ENCODE data around the gene PC.

The PC gene

DNA sequence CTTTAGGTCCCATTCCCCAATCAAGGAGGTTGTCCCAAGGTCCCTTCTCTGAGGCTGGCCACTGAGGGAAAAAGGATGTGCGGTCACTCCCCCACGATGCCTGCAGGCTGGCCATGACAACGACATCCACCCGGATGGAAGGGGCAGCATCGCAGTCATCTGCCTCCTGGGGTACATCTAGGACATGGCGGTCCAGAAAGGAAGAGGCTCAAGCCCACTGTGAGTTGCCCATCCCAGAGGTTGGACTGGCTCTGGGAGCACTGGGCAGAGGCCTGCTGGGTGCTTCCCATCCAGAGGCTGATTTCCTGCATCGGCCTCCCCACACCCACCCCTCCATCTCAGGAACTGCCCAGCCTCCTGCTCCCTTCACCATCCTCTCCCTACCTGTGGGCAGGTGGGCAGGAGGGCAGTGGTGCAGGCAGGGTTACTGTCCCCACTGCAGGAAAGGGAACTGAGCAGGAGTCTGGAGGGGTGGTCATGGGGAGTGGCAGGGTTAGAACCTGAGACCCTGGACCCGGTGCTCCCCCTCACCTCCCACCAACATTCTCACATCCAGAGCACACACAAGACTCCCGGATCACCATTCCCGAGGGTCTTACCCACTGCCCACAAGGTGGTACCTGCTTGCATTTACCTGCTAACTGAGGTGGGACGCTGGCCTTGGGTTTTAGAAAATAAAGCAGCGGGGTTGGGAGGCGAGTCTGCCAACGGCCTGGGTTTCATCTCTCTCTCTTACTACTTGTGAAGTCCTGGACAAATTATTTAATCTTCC lies 110.5 kb downstream of the PC start:
- no peak for TF ChIP-seq ZNF8 (CRISPR knock-in tag; IDR thresholded peaks at IDR 0.05)
- TF ChIP-seq PPARA (CRISPR knock-in tag; IDR thresholded peaks at IDR 0.05; ENCODE audit: borderline replicate concordance), result no peak
- TF ChIP-seq SNAI2 (CRISPR knock-in tag; IDR thresholded peaks at IDR 0.05), result no peak
- TF ChIP-seq ISL1 (CRISPR knock-in tag; IDR thresholded peaks at IDR 0.05), result no peak
- TF ChIP-seq, protein P1, sequence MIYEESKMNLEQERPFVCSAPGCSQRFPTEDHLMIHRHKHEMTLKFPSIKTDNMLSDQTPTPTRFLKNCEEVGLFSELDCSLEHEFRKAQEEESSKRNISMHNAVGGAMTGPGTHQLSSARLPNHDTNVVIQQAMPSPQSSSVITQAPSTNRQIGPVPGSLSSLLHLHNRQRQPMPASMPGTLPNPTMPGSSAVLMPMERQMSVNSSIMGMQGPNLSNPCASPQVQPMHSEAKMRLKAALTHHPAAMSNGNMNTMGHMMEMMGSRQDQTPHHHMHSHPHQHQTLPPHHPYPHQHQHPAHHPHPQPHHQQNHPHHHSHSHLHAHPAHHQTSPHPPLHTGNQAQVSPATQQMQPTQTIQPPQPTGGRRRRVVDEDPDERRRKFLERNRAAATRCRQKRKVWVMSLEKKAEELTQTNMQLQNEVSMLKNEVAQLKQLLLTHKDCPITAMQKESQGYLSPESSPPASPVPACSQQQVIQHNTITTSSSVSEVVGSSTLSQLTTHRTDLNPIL (CRISPR knock-in tag; IDR thresholded peaks at IDR 0.05; ENCODE audit: low read depth), result no peak
- TF ChIP-seq, protein P2, sequence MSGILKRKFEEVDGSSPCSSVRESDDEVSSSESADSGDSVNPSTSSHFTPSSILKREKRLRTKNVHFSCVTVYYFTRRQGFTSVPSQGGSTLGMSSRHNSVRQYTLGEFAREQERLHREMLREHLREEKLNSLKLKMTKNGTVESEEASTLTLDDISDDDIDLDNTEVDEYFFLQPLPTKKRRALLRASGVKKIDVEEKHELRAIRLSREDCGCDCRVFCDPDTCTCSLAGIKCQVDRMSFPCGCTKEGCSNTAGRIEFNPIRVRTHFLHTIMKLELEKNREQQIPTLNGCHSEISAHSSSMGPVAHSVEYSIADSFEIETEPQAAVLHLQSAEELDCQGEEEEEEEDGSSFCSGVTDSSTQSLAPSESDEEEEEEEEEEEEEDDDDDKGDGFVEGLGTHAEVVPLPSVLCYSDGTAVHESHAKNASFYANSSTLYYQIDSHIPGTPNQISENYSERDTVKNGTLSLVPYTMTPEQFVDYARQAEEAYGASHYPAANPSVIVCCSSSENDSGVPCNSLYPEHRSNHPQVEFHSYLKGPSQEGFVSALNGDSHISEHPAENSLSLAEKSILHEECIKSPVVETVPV (CRISPR knock-in tag; IDR thresholded peaks at IDR 0.05), result no peak
- TF ChIP-seq ZFP3 (CRISPR knock-in tag; IDR thresholded peaks at IDR 0.05), result no peak
- ATAC-seq, result no peak

DNA sequence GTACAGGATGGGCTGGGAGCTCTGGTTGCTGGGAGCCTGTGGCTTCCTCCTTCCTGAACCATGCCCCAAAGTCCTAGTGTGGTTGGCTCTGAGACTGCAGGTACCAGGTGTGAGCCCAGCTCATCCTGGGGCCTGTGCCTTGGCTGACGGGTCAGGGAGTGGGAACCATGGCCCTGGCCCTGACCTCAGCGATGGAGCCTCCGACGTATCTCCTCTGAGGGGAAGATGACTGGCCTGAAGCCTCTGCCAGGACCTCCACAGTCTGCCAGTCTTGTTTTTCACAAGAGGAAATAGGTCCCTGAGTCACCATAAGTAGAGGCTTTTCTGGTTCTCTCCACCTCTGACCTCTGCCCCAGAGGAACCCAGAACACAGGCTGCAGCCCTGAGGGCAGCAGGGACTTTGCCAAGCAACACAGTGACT lies 111.5 kb downstream of the PC start:
- TF ChIP-seq CSDC2 (CRISPR knock-in tag; IDR thresholded peaks at IDR 0.05) (no peak), ZNF565 (CRISPR knock-in tag; conservative IDR thresholded peaks at IDR 0.05; ENCODE audit: low read depth) (no peak), BACH2 (CRISPR knock-in tag; IDR thresholded peaks at IDR 0.05; ENCODE audit: borderline replicate concordance) (no peak), ZNF70 (CRISPR knock-in tag; IDR thresholded peaks at IDR 0.05) (no peak), ESRRG (CRISPR knock-in tag; IDR thresholded peaks at IDR 0.05) (no peak), ZC3H10 (CRISPR knock-in tag; IDR thresholded peaks at IDR 0.05) (no peak), PPARA (CRISPR knock-in tag; IDR thresholded peaks at IDR 0.05; ENCODE audit: borderline replicate concordance) (no peak), ZFP3 (CRISPR knock-in tag; IDR thresholded peaks at IDR 0.05) (no peak), ISL1 (CRISPR knock-in tag; IDR thresholded peaks at IDR 0.05) (no peak)
- TF ChIP-seq, protein P3, sequence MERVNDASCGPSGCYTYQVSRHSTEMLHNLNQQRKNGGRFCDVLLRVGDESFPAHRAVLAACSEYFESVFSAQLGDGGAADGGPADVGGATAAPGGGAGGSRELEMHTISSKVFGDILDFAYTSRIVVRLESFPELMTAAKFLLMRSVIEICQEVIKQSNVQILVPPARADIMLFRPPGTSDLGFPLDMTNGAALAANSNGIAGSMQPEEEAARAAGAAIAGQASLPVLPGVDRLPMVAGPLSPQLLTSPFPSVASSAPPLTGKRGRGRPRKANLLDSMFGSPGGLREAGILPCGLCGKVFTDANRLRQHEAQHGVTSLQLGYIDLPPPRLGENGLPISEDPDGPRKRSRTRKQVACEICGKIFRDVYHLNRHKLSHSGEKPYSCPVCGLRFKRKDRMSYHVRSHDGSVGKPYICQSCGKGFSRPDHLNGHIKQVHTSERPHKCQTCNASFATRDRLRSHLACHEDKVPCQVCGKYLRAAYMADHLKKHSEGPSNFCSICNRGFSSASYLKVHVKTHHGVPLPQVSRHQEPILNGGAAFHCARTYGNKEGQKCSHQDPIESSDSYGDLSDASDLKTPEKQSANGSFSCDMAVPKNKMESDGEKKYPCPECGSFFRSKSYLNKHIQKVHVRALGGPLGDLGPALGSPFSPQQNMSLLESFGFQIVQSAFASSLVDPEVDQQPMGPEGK (CRISPR knock-in tag; IDR thresholded peaks at IDR 0.05; ENCODE audit: borderline replicate concordance), result no peak
- TF ChIP-seq, protein P4, sequence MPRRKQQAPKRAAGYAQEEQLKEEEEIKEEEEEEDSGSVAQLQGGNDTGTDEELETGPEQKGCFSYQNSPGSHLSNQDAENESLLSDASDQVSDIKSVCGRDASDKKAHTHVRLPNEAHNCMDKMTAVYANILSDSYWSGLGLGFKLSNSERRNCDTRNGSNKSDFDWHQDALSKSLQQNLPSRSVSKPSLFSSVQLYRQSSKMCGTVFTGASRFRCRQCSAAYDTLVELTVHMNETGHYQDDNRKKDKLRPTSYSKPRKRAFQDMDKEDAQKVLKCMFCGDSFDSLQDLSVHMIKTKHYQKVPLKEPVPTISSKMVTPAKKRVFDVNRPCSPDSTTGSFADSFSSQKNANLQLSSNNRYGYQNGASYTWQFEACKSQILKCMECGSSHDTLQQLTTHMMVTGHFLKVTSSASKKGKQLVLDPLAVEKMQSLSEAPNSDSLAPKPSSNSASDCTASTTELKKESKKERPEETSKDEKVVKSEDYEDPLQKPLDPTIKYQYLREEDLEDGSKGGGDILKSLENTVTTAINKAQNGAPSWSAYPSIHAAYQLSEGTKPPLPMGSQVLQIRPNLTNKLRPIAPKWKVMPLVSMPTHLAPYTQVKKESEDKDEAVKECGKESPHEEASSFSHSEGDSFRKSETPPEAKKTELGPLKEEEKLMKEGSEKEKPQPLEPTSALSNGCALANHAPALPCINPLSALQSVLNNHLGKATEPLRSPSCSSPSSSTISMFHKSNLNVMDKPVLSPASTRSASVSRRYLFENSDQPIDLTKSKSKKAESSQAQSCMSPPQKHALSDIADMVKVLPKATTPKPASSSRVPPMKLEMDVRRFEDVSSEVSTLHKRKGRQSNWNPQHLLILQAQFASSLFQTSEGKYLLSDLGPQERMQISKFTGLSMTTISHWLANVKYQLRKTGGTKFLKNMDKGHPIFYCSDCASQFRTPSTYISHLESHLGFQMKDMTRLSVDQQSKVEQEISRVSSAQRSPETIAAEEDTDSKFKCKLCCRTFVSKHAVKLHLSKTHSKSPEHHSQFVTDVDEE (CRISPR knock-in tag; IDR thresholded peaks at IDR 0.05), result no peak
- TF ChIP-seq, protein P1 (CRISPR knock-in tag; IDR thresholded peaks at IDR 0.05; ENCODE audit: low read depth), result no peak

DNA sequence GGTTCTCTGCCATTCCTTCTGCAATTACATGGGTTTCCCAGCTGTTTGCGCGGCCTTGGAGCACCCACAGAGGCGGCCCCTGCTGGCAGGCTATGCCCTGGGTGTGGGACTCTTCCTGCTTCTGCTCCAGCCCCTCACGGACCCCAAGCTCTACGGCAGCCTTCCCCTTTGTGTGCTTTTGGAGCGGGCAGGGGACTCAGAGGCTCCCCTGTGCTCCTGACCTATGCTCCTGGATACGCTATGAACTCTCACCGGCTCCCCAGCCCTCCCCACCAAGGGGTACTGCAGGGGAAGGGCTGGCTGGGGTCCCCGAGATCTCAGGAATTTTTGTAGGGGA lies 112.3 kb downstream of the PC start:
- no peak for ATAC-seq
- TF ChIP-seq, protein P3 (CRISPR knock-in tag; IDR thresholded peaks at IDR 0.05; ENCODE audit: borderline replicate concordance), result no peak
- TF ChIP-seq, protein P5, sequence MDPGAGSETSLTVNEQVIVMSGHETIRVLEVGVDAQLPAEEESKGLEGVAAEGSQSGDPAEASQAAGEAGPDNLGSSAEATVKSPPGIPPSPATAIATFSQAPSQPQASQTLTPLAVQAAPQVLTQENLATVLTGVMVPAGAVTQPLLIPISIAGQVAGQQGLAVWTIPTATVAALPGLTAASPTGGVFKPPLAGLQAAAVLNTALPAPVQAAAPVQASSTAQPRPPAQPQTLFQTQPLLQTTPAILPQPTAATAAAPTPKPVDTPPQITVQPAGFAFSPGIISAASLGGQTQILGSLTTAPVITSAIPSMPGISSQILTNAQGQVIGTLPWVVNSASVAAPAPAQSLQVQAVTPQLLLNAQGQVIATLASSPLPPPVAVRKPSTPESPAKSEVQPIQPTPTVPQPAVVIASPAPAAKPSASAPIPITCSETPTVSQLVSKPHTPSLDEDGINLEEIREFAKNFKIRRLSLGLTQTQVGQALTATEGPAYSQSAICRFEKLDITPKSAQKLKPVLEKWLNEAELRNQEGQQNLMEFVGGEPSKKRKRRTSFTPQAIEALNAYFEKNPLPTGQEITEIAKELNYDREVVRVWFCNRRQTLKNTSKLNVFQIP (CRISPR knock-in tag; IDR thresholded peaks at IDR 0.05; ENCODE audit: borderline replicate concordance, low read depth), result no peak
- TF ChIP-seq SNAI2 (CRISPR knock-in tag; IDR thresholded peaks at IDR 0.05), result no peak
- TF ChIP-seq, protein P2 (CRISPR knock-in tag; IDR thresholded peaks at IDR 0.05), result no peak

More for the DNA sequence above, 111.5 kb downstream of the PC start:
- no peak for ATAC-seq
